ENCODE measurements around the gene L1CAM.

The L1CAM gene

GRCh38 chrX:153927672-153927921 is 41.6 kb upstream of the L1CAM start:
- Histone ChIP-seq H3K9me3 (replicated peaks in 1 of 11) (peaks cover 0 to 23% (median 0%) of the 10 kb centered on the region in 11 experiments; a peak in 3 of 22 replicates), H3K4me3 (peak overlapping the region; percentile 58 to 78 (median 69)), H3K27me3 (peaks cover 63 to 84% (median 69%) of the 10 kb centered on the region in 11 experiments), H4K20me1 (peaks cover 81 to 97% (median 95%) of the 10 kb centered on the region in 11 experiments), H3K27ac (peak overlapping the region; percentile 82 to 100 (median 96)), H3K36me3 (peaks cover 23 to 34% (median 30%) of the 10 kb centered on the region in 11 experiments; a peak in 21 of 22 replicates), H3K9ac (peak overlapping the region; percentile 82 to 100 (median 94)), H3K4me2 (peak overlapping the region; percentile 87 to 99 (median 92)), H3K4me1 (peaks cover 67 to 93% (median 84%) of the 10 kb centered on the region in 10 experiments)
- TF ChIP-seq Cebpa-rat (IDR thresholded peaks at IDR 0.05), result no peak

GRCh38 chrX:153926858-153927671 is 41.1 kb upstream of the L1CAM start:
- H3K27ac ChIP-seq, result peak overlapping the region; percentile 82 to 100 (median 96)

GRCh38 chrX:153926552-153926857 is 40.5 kb upstream of the L1CAM start:
- Histone ChIP-seq H4K20me1 (peaks cover 81 to 97% (median 95%) of the 10 kb centered on the region in 11 experiments), H3K4me1 (peaks cover 63 to 93% (median 89%) of the 10 kb centered on the region in 10 experiments), H3K27me3 (peaks cover 63 to 84% (median 69%) of the 10 kb centered on the region in 11 experiments), H3K4me3 (peak overlapping the region; percentile 52 to 78 (median 67)), H3K4me2 (peak overlapping the region; percentile 87 to 99 (median 92)), H3K36me3 (peaks cover 12 to 27% (median 19%) of the 10 kb centered on the region in 11 experiments; a peak in 18 of 22 replicates), H3K9ac (peak overlapping the region; percentile 82 to 100 (median 94)), H3K9me3 (replicated peaks in 1 of 11) (peaks cover 0 to 23% (median 0%) of the 10 kb centered on the region in 11 experiments; a peak in 3 of 22 replicates), H3K27ac (peak overlapping the region; percentile 84 to 100 (median 96))
- TF ChIP-seq Cebpa-rat (IDR thresholded peaks at IDR 0.05), result no peak

More at GRCh38 chrX:153926858-153927671, 41.1 kb upstream of the L1CAM start:
- H3K9me3 ChIP-seq (replicated peaks in 1 of 11), result peaks cover 0 to 23% (median 0%) of the 10 kb centered on the region in 11 experiments; a peak in 3 of 22 replicates
- peaks cover 63 to 84% (median 69%) of the 10 kb centered on the region in 11 experiments for H3K27me3 ChIP-seq
- H3K36me3 ChIP-seq, result peaks cover 17 to 28% (median 24%) of the 10 kb centered on the region in 11 experiments; a peak in 20 of 22 replicates
- H3K9ac ChIP-seq, result peak overlapping the region; percentile 82 to 100 (median 94)
- peak overlapping the region; percentile 87 to 99 (median 92) for H3K4me2 ChIP-seq
- TF ChIP-seq Cebpa-rat (IDR thresholded peaks at IDR 0.05), result peak in 7 of 11 experiments; percentile 12 to 73 (median 53); a peak in 7 of 22 replicates
- H3K4me1 ChIP-seq, result peaks cover 63 to 93% (median 85%) of the 10 kb centered on the region in 10 experiments
- peaks cover 81 to 97% (median 95%) of the 10 kb centered on the region in 11 experiments for H4K20me1 ChIP-seq
- peak overlapping the region; percentile 58 to 78 (median 69) for H3K4me3 ChIP-seq

GRCh38 chrX:153925739-153926551 is 40.0 kb upstream of the L1CAM start, which contains the start of gene ARHGAP4:
Gene ARHGAP4 (minus strand): TSS chrX:153926264. CDS start chrX:153926202, 62 bp downstream.
- peaks cover 63 to 84% (median 69%) of the 10 kb centered on the region in 11 experiments for H3K27me3 ChIP-seq
- peak within 1 kb of the TSS; percentile 84 to 100 (median 96) for H3K27ac ChIP-seq
- TF ChIP-seq Cebpa-rat (IDR thresholded peaks at IDR 0.05), result no peak

GRCh38 chrX:153925387-153925738 is 39.4 kb upstream of the L1CAM start:
- H3K4me2 ChIP-seq, result peak overlapping the region; percentile 87 to 99 (median 92)
- peak overlapping the region; percentile 82 to 100 (median 94) for H3K9ac ChIP-seq
- no peak for TF ChIP-seq Cebpa-rat (IDR thresholded peaks at IDR 0.05)
- H4K20me1 ChIP-seq, result peaks cover 81 to 97% (median 95%) of the 10 kb centered on the region in 11 experiments
- peaks cover 63 to 84% (median 69%) of the 10 kb centered on the region in 11 experiments for H3K27me3 ChIP-seq
- peak overlapping the region; percentile 52 to 78 (median 67) for H3K4me3 ChIP-seq
- peak overlapping the region; percentile 84 to 100 (median 96) for H3K27ac ChIP-seq
- peaks cover 56 to 93% (median 87%) of the 10 kb centered on the region in 10 experiments for H3K4me1 ChIP-seq
- H3K9me3 ChIP-seq (replicated peaks in 1 of 11), result peaks cover 0 to 23% (median 0%) of the 10 kb centered on the region in 11 experiments; a peak in 3 of 22 replicates
- peaks cover 9 to 27% (median 19%) of the 10 kb centered on the region in 11 experiments for H3K36me3 ChIP-seq

More at GRCh38 chrX:153925739-153926551, 40.0 kb upstream of the L1CAM start, which contains the start of gene ARHGAP4:
- Histone ChIP-seq H3K9ac (peak within 1 kb of the TSS; percentile 82 to 100 (median 94)), H3K9me3 (replicated peaks in 1 of 11) (peaks cover 0 to 23% (median 0%) of the 10 kb centered on the region in 11 experiments; a peak in 3 of 22 replicates), H3K4me2 (peak within 1 kb of the TSS; percentile 87 to 99 (median 92)), H3K4me3 (peak within 1 kb of the TSS; percentile 58 to 78 (median 69)), H4K20me1 (peaks cover 81 to 97% (median 95%) of the 10 kb centered on the region in 11 experiments), H3K36me3 (peaks cover 12 to 27% (median 17%) of the 10 kb centered on the region in 11 experiments; a peak in 21 of 22 replicates), H3K4me1 (peaks cover 62 to 93% (median 92%) of the 10 kb centered on the region in 10 experiments)

- peak overlapping the region; percentile 52 to 78 (median 67) for H3K4me3 ChIP-seq
- peaks cover 46 to 87% (median 77%) of the 10 kb centered on the region in 10 experiments for H3K4me1 ChIP-seq
- peak overlapping the region; percentile 82 to 100 (median 94) for H3K9ac ChIP-seq
- peaks cover 67 to 84% (median 69%) of the 10 kb centered on the region in 11 experiments for H3K27me3 ChIP-seq
- TF ChIP-seq Cebpa-rat (IDR thresholded peaks at IDR 0.05), result peak in 1 of 11 experiments; percentile 67; a peak in 2 of 22 replicates
- H3K9me3 ChIP-seq (replicated peaks in 1 of 11), result peaks cover 0 to 23% (median 0%) of the 10 kb centered on the region in 11 experiments; a peak in 3 of 22 replicates
- peaks cover under 1 to 27% (median 22%) of the 10 kb centered on the region in 11 experiments; a peak in 21 of 22 replicates for H3K36me3 ChIP-seq
- H3K4me2 ChIP-seq, result peak overlapping the region; percentile 87 to 99 (median 92)
- peak overlapping the region; percentile 29 to 100 (median 96); a peak in 21 of 22 replicates for H3K27ac ChIP-seq
- peaks cover 81 to 97% (median 95%) of the 10 kb centered on the region in 11 experiments for H4K20me1 ChIP-seq
These were observed 38.3 kb upstream of the L1CAM start for GRCh38 chrX:153924149-153924861.

GRCh38 chrX:153922932-153923857 is 37.2 kb upstream of the L1CAM start:
- Histone ChIP-seq H3K27ac (peak overlapping the region in 9 of 11 experiments; percentile 96 to 100 (median 97); a peak in 15 of 22 replicates), H3K9me3 (replicated peaks in 1 of 11) (peaks cover 0 to 23% (median 0%) of the 10 kb centered on the region in 11 experiments; a peak in 3 of 22 replicates), H3K4me3 (peak overlapping the region in 9 of 10 experiments; percentile 32 to 78 (median 68); a peak in 15 of 20 replicates), H3K4me2 (peak overlapping the region; percentile 87 to 99 (median 92)), H3K27me3 (peaks cover 78 to 94% (median 80%) of the 10 kb centered on the region in 11 experiments), H3K4me1 (peaks cover 38 to 78% (median 68%) of the 10 kb centered on the region in 10 experiments), H4K20me1 (peaks cover 84 to 99% (median 99%) of the 10 kb centered on the region in 11 experiments), H3K9ac (peak overlapping the region; percentile 50 to 100 (median 92); a peak in 19 of 22 replicates), H3K36me3 (peaks cover 6 to 38% (median 34%) of the 10 kb centered on the region in 11 experiments; a peak in 20 of 22 replicates)
- TF ChIP-seq Cebpa-rat (IDR thresholded peaks at IDR 0.05), result no peak

Data from BLaER1 treated with 17β-estradiol and CSF1 and Interleukin-3, amounts not matched to agents 10 nM and 100 nM (cell line).